Keratinocyte (primary cell): ENCODE data around the gene CASZ1.

Experiments
- EZH2 ChIP-seq: IDR thresholded peaks from one replicate; pipeline ENCODE4 v1.6.1; 2012; ENCODE audit warnings: inconsistent platforms, mild to moderate bottlenecking, low read length, moderate library complexity
- TF ChIP-seq, protein P1 (sequence below), 3 experiments: IDR thresholded peaks in 1 of 3; conservative IDR thresholded peaks in 1 of 3; optimal IDR thresholded peaks in 1 of 3; 2 replicates in 2 of 3; 3 replicates in 1 of 3; pipeline versions ENCODE3 to v1.5.1; 2011; ENCODE audit warnings: low read length in 3 of 3, mild to moderate bottlenecking in 3 of 3, moderate library complexity in 2 of 3, control low read depth in 1 of 3, inconsistent platforms in 1 of 3; ENCODE audit not compliant: insufficient read depth in 2 of 3; ENCODE audit errors: extremely low read depth in 1 of 3

DNA sequence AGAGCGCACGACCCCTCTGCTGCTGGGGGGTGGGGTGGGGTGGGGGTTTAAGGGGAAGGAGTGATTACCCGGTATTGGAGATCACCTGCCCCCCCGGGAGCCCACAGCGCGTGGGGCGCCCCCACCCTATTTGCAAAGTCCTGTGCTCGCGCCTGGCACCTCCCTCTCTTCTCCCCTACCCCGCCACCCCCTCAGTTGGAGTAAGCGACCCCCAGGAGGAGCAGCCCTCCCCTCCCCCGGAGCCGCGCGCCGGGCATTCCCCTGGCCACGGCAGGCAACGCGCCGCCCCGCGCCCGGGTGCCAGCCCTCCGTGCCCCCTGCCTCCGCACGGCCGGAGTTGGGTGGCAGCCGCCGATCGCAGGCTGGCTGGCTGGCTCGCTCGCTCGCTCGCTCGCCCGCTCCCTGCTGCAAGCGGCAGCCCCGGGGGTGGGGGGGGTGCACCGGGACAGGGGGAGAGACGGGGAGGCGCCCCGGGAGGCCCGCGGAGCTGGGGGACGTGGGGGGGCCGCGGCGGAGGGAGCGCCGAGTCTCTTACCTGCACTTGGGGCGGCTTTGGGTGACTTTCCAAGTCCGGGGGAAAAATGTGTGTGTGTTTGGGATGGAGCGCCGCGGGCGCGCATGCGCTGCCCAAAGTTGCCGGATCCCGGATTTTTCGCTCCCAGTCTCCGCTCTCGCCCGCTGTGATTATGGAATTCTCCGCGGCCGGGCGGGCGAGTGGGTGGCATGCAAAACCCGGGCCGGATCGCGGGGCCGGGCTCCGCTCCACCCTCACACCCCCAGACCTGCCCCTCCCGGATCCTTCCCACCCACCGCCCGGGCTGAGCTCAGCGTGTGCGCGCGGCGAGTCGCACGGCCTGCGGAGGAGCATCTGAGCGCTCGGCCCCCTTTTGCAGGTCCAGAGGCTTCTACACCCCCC, at the start of gene CASZ1:
- TF ChIP-seq EZH2 = no peak
- TF ChIP-seq, protein P1, sequence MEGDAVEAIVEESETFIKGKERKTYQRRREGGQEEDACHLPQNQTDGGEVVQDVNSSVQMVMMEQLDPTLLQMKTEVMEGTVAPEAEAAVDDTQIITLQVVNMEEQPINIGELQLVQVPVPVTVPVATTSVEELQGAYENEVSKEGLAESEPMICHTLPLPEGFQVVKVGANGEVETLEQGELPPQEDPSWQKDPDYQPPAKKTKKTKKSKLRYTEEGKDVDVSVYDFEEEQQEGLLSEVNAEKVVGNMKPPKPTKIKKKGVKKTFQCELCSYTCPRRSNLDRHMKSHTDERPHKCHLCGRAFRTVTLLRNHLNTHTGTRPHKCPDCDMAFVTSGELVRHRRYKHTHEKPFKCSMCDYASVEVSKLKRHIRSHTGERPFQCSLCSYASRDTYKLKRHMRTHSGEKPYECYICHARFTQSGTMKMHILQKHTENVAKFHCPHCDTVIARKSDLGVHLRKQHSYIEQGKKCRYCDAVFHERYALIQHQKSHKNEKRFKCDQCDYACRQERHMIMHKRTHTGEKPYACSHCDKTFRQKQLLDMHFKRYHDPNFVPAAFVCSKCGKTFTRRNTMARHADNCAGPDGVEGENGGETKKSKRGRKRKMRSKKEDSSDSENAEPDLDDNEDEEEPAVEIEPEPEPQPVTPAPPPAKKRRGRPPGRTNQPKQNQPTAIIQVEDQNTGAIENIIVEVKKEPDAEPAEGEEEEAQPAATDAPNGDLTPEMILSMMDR (optimal IDR thresholded peaks at IDR 0.05 in 1 of 3, IDR thresholded peaks at IDR 0.05 in 1 of 3, conservative IDR thresholded peaks at IDR 0.05 in 1 of 3; ENCODE audit: extremely low read depth in 1 of 3, insufficient read depth in 2 of 3, low read length in 3 of 3) = no peak
